Dermis lymphatic vessel endothelial cell (primary cell): ENCODE data around the gene BAZ1B. TPM values are rescaled to one million over a fixed set of nuclear protein-coding genes. Genes with fewer than 3 reads are reported as not detected.

Experiments used
- total RNA-seq: library from RNA; depleted of rRNA; stranded (reverse); fragments of >200 nt; gene quantifications from 2 replicates; pipeline ENCODE4 v1.2.1, GENCODE V29; 2014

BAZ1B gene, protein sequence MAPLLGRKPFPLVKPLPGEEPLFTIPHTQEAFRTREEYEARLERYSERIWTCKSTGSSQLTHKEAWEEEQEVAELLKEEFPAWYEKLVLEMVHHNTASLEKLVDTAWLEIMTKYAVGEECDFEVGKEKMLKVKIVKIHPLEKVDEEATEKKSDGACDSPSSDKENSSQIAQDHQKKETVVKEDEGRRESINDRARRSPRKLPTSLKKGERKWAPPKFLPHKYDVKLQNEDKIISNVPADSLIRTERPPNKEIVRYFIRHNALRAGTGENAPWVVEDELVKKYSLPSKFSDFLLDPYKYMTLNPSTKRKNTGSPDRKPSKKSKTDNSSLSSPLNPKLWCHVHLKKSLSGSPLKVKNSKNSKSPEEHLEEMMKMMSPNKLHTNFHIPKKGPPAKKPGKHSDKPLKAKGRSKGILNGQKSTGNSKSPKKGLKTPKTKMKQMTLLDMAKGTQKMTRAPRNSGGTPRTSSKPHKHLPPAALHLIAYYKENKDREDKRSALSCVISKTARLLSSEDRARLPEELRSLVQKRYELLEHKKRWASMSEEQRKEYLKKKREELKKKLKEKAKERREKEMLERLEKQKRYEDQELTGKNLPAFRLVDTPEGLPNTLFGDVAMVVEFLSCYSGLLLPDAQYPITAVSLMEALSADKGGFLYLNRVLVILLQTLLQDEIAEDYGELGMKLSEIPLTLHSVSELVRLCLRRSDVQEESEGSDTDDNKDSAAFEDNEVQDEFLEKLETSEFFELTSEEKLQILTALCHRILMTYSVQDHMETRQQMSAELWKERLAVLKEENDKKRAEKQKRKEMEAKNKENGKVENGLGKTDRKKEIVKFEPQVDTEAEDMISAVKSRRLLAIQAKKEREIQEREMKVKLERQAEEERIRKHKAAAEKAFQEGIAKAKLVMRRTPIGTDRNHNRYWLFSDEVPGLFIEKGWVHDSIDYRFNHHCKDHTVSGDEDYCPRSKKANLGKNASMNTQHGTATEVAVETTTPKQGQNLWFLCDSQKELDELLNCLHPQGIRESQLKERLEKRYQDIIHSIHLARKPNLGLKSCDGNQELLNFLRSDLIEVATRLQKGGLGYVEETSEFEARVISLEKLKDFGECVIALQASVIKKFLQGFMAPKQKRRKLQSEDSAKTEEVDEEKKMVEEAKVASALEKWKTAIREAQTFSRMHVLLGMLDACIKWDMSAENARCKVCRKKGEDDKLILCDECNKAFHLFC (N-terminal part only)
- 36.2 and 47.1 TPM in 2 replicates for total RNA-seq

GRCh38 chr7:73522105-73522872, at the start of gene BAZ1B:
BAZ1B (minus strand) TSS chr7:73522293; CDS start chr7:73521933, 360 bp downstream.

GRCh38 chr7:73557397-73558257, 35.5 kb upstream of the BAZ1B start, which contains the start of gene BCL7B:
BCL7B (minus strand) TSS chr7:73557690; CDS start chr7:73557578, 112 bp downstream.

Other genes with a start within 250 kb of the BAZ1B start
- gene NSUN5, start 213.5 kb downstream of the BAZ1B start, total RNA-seq, result 1.1 and 1.5 TPM in 2 replicates
- gene TRIM50, start 194.2 kb downstream of the BAZ1B start, total RNA-seq, result not detected in 2 replicates
- not detected in 2 replicates for gene FKBP6, start 194.1 kb downstream of the BAZ1B start, total RNA-seq
- gene FZD9, start 88.5 kb downstream of the BAZ1B start, total RNA-seq, result 13.4 and 13.5 TPM in 2 replicates
- gene BCL7B, start 35.4 kb upstream of the BAZ1B start, total RNA-seq, result 20.5 and 22.9 TPM in 2 replicates
- 41.5 and 56.5 TPM in 2 replicates for gene TBL2, start 56.3 kb upstream of the BAZ1B start, total RNA-seq
- not detected in 2 replicates for gene MLXIPL, start 102.2 kb upstream of the BAZ1B start, total RNA-seq
- 2.5 and 3.5 TPM in 2 replicates for gene VPS37D, start 145.5 kb upstream of the BAZ1B start, total RNA-seq
- 1.5 and 2.4 TPM in 2 replicates for gene DNAJC30, start 161.2 kb upstream of the BAZ1B start, total RNA-seq
- gene BUD23, start 161.3 kb upstream of the BAZ1B start, total RNA-seq, result 32.2 and 35.8 TPM in 2 replicates
- gene STX1A, start 197.4 kb upstream of the BAZ1B start, total RNA-seq, result 3.1 and 8.9 TPM in 2 replicates
- gene ABHD11, start 216.5 kb upstream of the BAZ1B start, total RNA-seq, result 5.4 TPM in 2 replicates
- 0.11 TPM in 1 of 2 replicates, not detected in the other for gene CLDN3, start 248.0 kb upstream of the BAZ1B start, total RNA-seq